Kidney (tissue), 14 donors: Measurements from ENCODE around the gene CLDN14. TPM values are rescaled to one million over a fixed set of nuclear protein-coding genes. Genes with fewer than 3 reads are reported as not detected.

ENCODE experiments used
- DNase-seq, 5 donors: peaks; one replicate each; pipeline ENCODE4 v3.0.0-alpha.2; 2013 to 2020
- FAIRE-seq: peaks from 2 replicates; lab custom pipeline; 2012; peaks lifted over from hg19 to GRCh38; lab: Jason Lieb, UNC
- H3K27ac ChIP-seq, 2 donors: one replicate each; pipeline ENCODE4 v1.7.0; 2013; ENCODE audit warnings: low read depth in 2 of 2, low read length in 2 of 2, inconsistent platforms in 1 of 2
- H3K27me3 ChIP-seq: one replicate; pipeline ENCODE4 v1.7.1; 2013; ENCODE audit warnings: low read length, inconsistent platforms; ENCODE audit not compliant: control insufficient read depth, insufficient read depth
- H3K36me3 ChIP-seq, 3 donors: one replicate each; pipeline versions ENCODE4 v1.7.0 to v1.7.1; 2013; ENCODE audit warnings: low read length in 3 of 3, control low read depth in 1 of 3, inconsistent platforms in 1 of 3; ENCODE audit not compliant: insufficient read depth in 3 of 3, control insufficient read depth in 2 of 3
- H3K4me1 ChIP-seq, 3 donors: one replicate each; pipeline versions ENCODE4 v1.7.0 to v1.7.1; 2013; ENCODE audit warnings: low read length in 3 of 3, inconsistent platforms in 1 of 3, low read depth in 1 of 3; ENCODE audit not compliant: control insufficient read depth in 2 of 3, insufficient read depth in 2 of 3
- H3K4me3 ChIP-seq, 3 donors: one replicate each; pipeline versions ENCODE4 v1.7.0 to v1.8.1; 2013; ENCODE audit warnings: low read length in 3 of 3, control low read depth in 1 of 3, inconsistent platforms in 1 of 3
- H3K9ac ChIP-seq, 3 donors: one replicate each; pipeline versions ENCODE4 v1.7.0 to v1.7.1; 2013; ENCODE audit warnings: low read length in 3 of 3, control low read depth in 1 of 3, inconsistent platforms in 1 of 3
- H3K9me3 ChIP-seq, 3 donors: one replicate each; pipeline versions ENCODE4 v1.7.0 to v1.7.1; 2013; ENCODE audit warnings: low read length in 3 of 3, control low read depth in 1 of 3, inconsistent platforms in 1 of 3; ENCODE audit not compliant: control insufficient read depth in 2 of 3, insufficient read depth in 1 of 3
- CTCF ChIP-seq: IDR thresholded peaks from 3 replicates; pipeline ENCODE4 v1.5.1; 2012; ENCODE audit warnings: mild to moderate bottlenecking, moderate library complexity, borderline replicate concordance; ENCODE audit not compliant: insufficient read depth; ENCODE audit errors: extremely low read depth
- intact Hi-C: fragments of 100-400 bp; cut with DNase I; formaldehyde crosslinking; loops from one replicate; pipeline ENCODE4 v1.11.1; 2022
- polyA plus RNA-seq: library from polyadenylated mRNA; stranded (reverse); fragments of 350-450 nt; fragmentation: Illumina TruSeq; extraction: RNeasy Lipid Tissue Mini Kit (QIAGEN cat#74804); gene quantifications from one replicate; pipeline ENCODE4 v1.2.3, GENCODE V29; 2014; ENCODE audit warnings: low read depth, low replicate concordance; ENCODE audit not compliant: insufficient read depth
- total RNA-seq: library from RNA; stranded (reverse); fragmentation: NEBNext Ultra II Directional; extraction: Animal tissue kit (Norgen Biotek cat#: 25700); gene quantifications from one replicate; pipeline ENCODE4 v1.2.1, GENCODE V29; 2021
- donor health status: control.
- donor health status: control.
- donor health status: control.
- donor health status: control.
- donor health status: control.
- donor health status: DM: yes; HTN: yes; CAD: no.
- donor health status: Normal renal cell carcinoma (clear cell type).

Gene CLDN14
- total and polyA plus RNA-seq, 2 donors from 2014 or later, result 8.7 to 10.0 TPM

DNA sequence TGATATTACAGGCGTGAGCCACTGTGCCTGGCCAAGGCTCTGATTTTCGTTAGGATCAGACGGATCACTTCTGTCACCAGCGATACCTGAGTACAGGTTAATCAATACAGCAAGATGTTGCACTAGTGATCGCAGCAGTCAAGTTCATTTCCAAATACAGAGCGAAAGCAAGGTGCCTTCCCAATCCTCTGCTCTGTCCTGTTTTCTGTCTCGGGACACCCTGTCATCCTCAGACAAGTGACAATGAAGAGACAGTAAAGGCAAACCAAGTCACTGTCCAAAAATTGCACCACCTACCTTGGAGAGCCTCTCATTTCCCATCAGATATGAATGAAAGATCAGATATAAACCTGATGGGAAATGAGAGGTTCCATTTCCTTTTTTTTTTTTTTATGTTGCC lies 5.6 kb upstream of the CLDN14 start:
- no peaks in the 10 kb centered on the region for H3K9me3 ChIP-seq
- H3K4me3 ChIP-seq, result no peak overlapping the region
- no peak overlapping the region for H3K27ac ChIP-seq
- no peak for DNase-seq
- no peak overlapping the region for H3K9ac ChIP-seq
- intact Hi-C loops, result no loop called here
- no peaks in the 10 kb centered on the region for H3K36me3 ChIP-seq
- H3K4me1 ChIP-seq, result no peaks in the 10 kb centered on the region
- FAIRE-seq, result no peak
- TF ChIP-seq CTCF, result no peak
- H3K27me3 ChIP-seq, result no peaks in the 10 kb centered on the region

DNA sequence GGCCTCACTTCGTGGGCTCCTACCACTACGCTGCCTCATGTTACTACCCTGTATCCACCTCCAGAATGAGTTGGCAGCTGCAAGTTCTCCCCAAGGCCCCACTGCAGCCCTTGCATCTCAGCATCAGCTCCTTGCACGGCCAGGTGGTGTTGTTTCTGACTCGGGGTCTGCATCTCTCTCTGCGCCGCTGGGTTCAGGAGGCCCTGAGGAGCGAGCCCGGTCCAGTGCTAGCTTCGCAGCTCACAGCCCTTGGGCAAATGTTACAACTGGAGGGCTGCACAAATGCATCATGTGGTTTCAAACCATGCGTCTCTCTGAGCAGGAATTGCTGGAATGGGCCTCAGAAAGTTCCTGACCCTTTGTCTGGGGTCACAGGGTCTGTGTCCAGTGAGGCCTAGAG lies 3.2 kb upstream of the CLDN14 start:
- Histone ChIP-seq H3K4me3 (no peak overlapping the region), H3K4me1 (peaks cover 0 to 2% (median 0%) of the 10 kb centered on the region in 3 donors), H3K9me3 (no peaks in the 10 kb centered on the region), H3K27ac (no peak overlapping the region), H3K9ac (no peak overlapping the region), H3K36me3 (no peaks in the 10 kb centered on the region), H3K27me3 (no peaks in the 10 kb centered on the region)
- no peak for TF ChIP-seq CTCF
- no peak for DNase-seq
- no peak for FAIRE-seq
- intact Hi-C loops, result no loop called here

- TF ChIP-seq CTCF, result no peak
- intact Hi-C loops, result no loop called here
- no peak for DNase-seq
- no peak overlapping the region for H3K4me3 ChIP-seq
- no peaks in the 10 kb centered on the region for H3K9me3 ChIP-seq
- no peaks in the 10 kb centered on the region for H3K27me3 ChIP-seq
- peaks cover 0 to 2% (median 0%) of the 10 kb centered on the region in 3 donors for H3K4me1 ChIP-seq
- no peak overlapping the region for H3K27ac ChIP-seq
- H3K9ac ChIP-seq, result no peak overlapping the region
- no peak for FAIRE-seq
- H3K36me3 ChIP-seq, result no peaks in the 10 kb centered on the region
Measured at GRCh38 chr21:36482673-36483072, 2.8 kb upstream of the CLDN14 start.

GRCh38 chr21:36482181-36482580 lies 2.3 kb upstream of the CLDN14 start:
- intact Hi-C loops, result no loop called here
- no peaks in the 10 kb centered on the region for H3K36me3 ChIP-seq
- no peaks in the 10 kb centered on the region for H3K27me3 ChIP-seq
- H3K4me1 ChIP-seq, result peaks cover 0 to 2% (median 0%) of the 10 kb centered on the region in 3 donors
- TF ChIP-seq CTCF, result no peak
- no peak overlapping the region for H3K27ac ChIP-seq
- FAIRE-seq (no peak), DNase-seq (no peak)
- H3K9me3 ChIP-seq, result no peaks in the 10 kb centered on the region
- no peak overlapping the region for H3K4me3 ChIP-seq
- no peak overlapping the region for H3K9ac ChIP-seq
